Measurements from ENCODE around the gene IL15RA. TPM values are rescaled to one million over a fixed set of nuclear protein-coding genes. Genes with fewer than 3 reads are reported as not detected.

IL15RA gene
- total RNA-seq, 4 donors from 2014 or later, result 14.4 to 62.2 (median 23.8) TPM

DNA sequence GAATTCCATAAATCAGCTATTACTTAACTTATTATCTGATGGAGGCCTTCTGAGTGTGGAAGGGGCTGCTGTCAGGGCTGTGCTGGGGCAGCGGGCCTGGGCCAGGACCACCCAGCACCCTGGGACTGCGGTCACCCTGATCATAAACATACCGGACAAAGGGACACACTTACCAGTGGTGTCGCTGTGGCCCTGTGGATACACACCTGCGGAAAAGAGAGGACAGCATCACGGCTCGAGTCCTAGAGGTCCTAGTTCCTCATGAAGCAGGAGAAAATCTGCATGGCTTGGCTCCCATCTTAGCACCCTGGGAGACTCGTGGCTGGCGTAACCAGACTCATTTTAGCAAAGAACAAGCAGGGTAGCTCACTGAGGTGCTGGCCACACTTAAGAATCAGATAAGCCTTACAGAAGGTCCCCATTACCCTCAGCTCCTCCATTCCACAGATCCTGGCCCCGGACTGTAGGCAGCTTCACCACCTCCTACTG, 17.7 kb downstream of the IL15RA start:
- TF ChIP-seq CTCF (IDR thresholded peaks at IDR 0.05; ENCODE audit: low read depth), result no peak

GRCh38 chr10:5959142-5959541, 18.2 kb downstream of the IL15RA start:
- no peak for TF ChIP-seq CTCF (IDR thresholded peaks at IDR 0.05; ENCODE audit: low read depth)

- TF ChIP-seq CTCF (IDR thresholded peaks at IDR 0.05; ENCODE audit: low read depth), result no peak
Observed at GRCh38 chr10:5958675-5959074, 18.7 kb downstream of the IL15RA start.

DNA sequence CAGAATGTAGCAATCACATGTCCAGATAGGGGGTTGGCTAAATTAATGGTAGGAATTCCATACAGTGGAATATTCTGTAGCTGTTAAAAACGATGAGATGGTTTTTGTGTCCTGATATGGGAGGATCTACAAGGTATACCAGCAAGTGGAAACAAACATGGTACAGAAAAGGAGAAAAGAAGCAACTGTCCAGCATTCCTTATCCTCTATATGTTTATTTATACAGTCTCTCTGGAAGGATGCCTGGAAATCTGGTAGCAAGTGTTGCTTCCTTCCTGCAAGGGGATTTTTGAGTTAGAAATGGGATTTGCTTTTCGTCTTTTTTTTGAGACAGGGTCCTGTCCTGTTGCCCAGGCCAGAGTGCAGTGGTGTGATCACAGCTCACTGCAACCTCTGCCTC, 19.3 kb downstream of the IL15RA start:
- TF ChIP-seq CTCF (IDR thresholded peaks at IDR 0.05; ENCODE audit: low read depth), result no peak

- TF ChIP-seq CTCF (IDR thresholded peaks at IDR 0.05; ENCODE audit: low read depth), result no peak
Observed at GRCh38 chr10:5956146-5956936, 21.0 kb downstream of the IL15RA start.

GRCh38 chr10:5953676-5954075, 23.7 kb downstream of the IL15RA start:
- no peak for TF ChIP-seq CTCF (IDR thresholded peaks at IDR 0.05; ENCODE audit: low read depth)

GRCh38 chr10:5952731-5953385, 24.5 kb downstream of the IL15RA start:
- TF ChIP-seq CTCF (IDR thresholded peaks at IDR 0.05; ENCODE audit: low read depth), result no peak

All from subcutaneous adipose tissue (tissue), 4 donors.